NB4 (cell line): ENCODE measurements around the gene ACMSD.

Experiments
- CTCF ChIP-seq: IDR thresholded peaks from one replicate; pipeline ENCODE4 v1.5.1; 2012; ENCODE audit warnings: low read depth, low read length
- MYC ChIP-seq: IDR thresholded peaks from 2 replicates; pipeline ENCODE4 v1.6.1; 2011; ENCODE audit warnings: low read depth, low read length
- POLR2A ChIP-seq: IDR thresholded peaks from 2 replicates; pipeline ENCODE4 v1.6.1; 2011; ENCODE audit warnings: mild to moderate bottlenecking; ENCODE audit not compliant: insufficient read length; ENCODE audit errors: extremely low read depth

DNA sequence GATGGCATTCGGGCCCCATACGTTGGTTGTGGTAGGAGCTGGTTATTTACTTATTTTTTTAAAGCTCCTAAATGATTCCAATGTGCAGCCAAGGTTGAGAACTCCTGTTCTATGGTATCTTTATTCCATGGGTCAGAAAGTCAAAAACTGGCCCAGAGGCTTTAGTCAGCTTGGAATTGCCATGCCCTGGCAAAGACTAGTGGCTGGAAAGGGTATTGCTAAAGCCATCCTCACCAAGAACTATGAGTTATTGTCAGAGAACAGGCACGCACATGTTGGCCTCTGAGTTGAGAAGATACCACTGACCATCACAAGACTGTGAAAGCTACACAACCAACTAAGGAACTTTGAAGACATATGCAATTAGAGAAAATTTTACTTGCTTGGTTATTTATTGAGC is 47.9 kb upstream of the ACMSD start:
- TF ChIP-seq CTCF, result peak; percentile 32
- no peak for TF ChIP-seq POLR2A
- no peak for TF ChIP-seq MYC
